Liver (tissue), 9 donors: ENCODE measurements around the gene ASPSCR1. TPM values are rescaled to one million over a fixed set of nuclear protein-coding genes. Genes with fewer than 3 reads are reported as not detected.

ENCODE experiments used
- DNase-seq: peaks from one replicate; pipeline ENCODE4 v3.0.0-alpha.2; 2017; ENCODE audit warnings: low spot score
- H3K27ac ChIP-seq, 2 donors: one replicate each; pipeline ENCODE4 v1.7.0; 2013; ENCODE audit warnings: inconsistent platforms in 2 of 2, low read length in 2 of 2, control low read depth in 1 of 2, low read depth in 1 of 2, mild to moderate bottlenecking in 1 of 2
- H3K27me3 ChIP-seq, 4 donors: one replicate each; pipeline versions ENCODE4 v1.6.1 to v1.7.0; 2013; ENCODE audit warnings: low read length in 3 of 4, inconsistent platforms in 1 of 4, mild to moderate bottlenecking in 1 of 4, moderate library complexity in 1 of 4; ENCODE audit not compliant: control insufficient read depth in 4 of 4, insufficient read depth in 4 of 4
- H3K36me3 ChIP-seq, 4 donors: one replicate each; pipeline versions ENCODE4 v1.6.1 to v1.7.0; 2013; ENCODE audit warnings: low read length in 3 of 4, mild to moderate bottlenecking in 3 of 4, low read depth in 1 of 4, moderate library complexity in 1 of 4; ENCODE audit not compliant: control insufficient read depth in 4 of 4, insufficient read depth in 3 of 4
- H3K4me1 ChIP-seq, 4 donors: one replicate each; pipeline versions ENCODE4 v1.6.1 to v1.7.0; 2013; ENCODE audit warnings: low read length in 3 of 4, mild to moderate bottlenecking in 3 of 4, moderate library complexity in 1 of 4; ENCODE audit not compliant: control insufficient read depth in 4 of 4, insufficient read depth in 4 of 4
- H3K4me3 ChIP-seq, 3 donors: one replicate each; pipeline versions ENCODE4 v1.6.1 to v1.7.0; 2013; ENCODE audit warnings: low read length in 3 of 3, control low read depth in 1 of 3, low read depth in 1 of 3, mild to moderate bottlenecking in 1 of 3
- H3K9ac ChIP-seq, 2 donors: one replicate each; pipeline ENCODE4 v1.7.0; 2013; ENCODE audit warnings: low read length in 2 of 2, mild to moderate bottlenecking in 2 of 2, moderate library complexity in 2 of 2, control low read depth in 1 of 2, low read depth in 1 of 2
- H3K9me3 ChIP-seq, 4 donors: one replicate each; pipeline versions ENCODE4 v1.6.1 to v1.7.0; 2013; ENCODE audit warnings: low read length in 3 of 4; ENCODE audit not compliant: control insufficient read depth in 4 of 4
- EGR1 ChIP-seq, 2 donors: IDR thresholded peaks; 2 replicates each; pipeline ENCODE4 v1.6.1; 2016 to 2018; ENCODE audit warnings: antibody characterized with exemption in 2 of 2, low read depth in 2 of 2
- FOXA1 ChIP-seq: IDR thresholded peaks from 2 replicates; pipeline ENCODE4 v1.6.1; 2016; ENCODE audit warnings: antibody characterized with exemption
- GABPA ChIP-seq, 2 donors: IDR thresholded peaks in 1 of 2; conservative IDR thresholded peaks in 1 of 2; 2 replicates each; pipeline ENCODE4 v1.6.1; 2016; ENCODE audit warnings: antibody characterized with exemption in 2 of 2, mild to moderate bottlenecking in 1 of 2, moderate library complexity in 1 of 2
- HNF4A ChIP-seq, 2 donors: conservative IDR thresholded peaks; 2 replicates each; pipeline ENCODE4 v1.6.1; 2016; ENCODE audit warnings: antibody characterized with exemption in 2 of 2, mild to moderate bottlenecking in 2 of 2
- HNF4G ChIP-seq: IDR thresholded peaks from 2 replicates; pipeline ENCODE4 v1.6.1; 2016; ENCODE audit warnings: antibody characterized with exemption
- JUND ChIP-seq, 2 donors: IDR thresholded peaks; 2 replicates each; pipeline ENCODE4 v1.6.1; 2016; ENCODE audit warnings: antibody characterized with exemption in 2 of 2
- NR2F2 ChIP-seq: IDR thresholded peaks from 2 replicates; pipeline ENCODE4 v1.6.1; 2016; ENCODE audit warnings: antibody characterized with exemption
- RAD21 ChIP-seq, 2 donors: IDR thresholded peaks; 2 replicates each; pipeline ENCODE4 v1.6.1; 2016; ENCODE audit warnings: antibody characterized with exemption in 2 of 2, mild to moderate bottlenecking in 2 of 2
- RXRA ChIP-seq, 2 donors: IDR thresholded peaks; 2 replicates each; pipeline ENCODE4 v1.6.1; 2017 to 2018; ENCODE audit warnings: antibody characterized with exemption in 2 of 2, mild to moderate bottlenecking in 1 of 2
- SP1 ChIP-seq: IDR thresholded peaks from 2 replicates; pipeline ENCODE4 v1.6.1; 2018; ENCODE audit warnings: antibody characterized with exemption, mild to moderate bottlenecking
- TAF1 ChIP-seq: conservative IDR thresholded peaks from 2 replicates; pipeline ENCODE4 v1.6.1; 2016; ENCODE audit warnings: antibody characterized with exemption, mild to moderate bottlenecking
- YY1 ChIP-seq: IDR thresholded peaks from 2 replicates; pipeline ENCODE4 v1.6.1; 2016; ENCODE audit warnings: antibody characterized with exemption, mild to moderate bottlenecking
- WGBS: extraction: QIAGEN DNeasy Blood & Tissue Kit; methylation state at CpG from one replicate; pipeline ENCODE4 v1.1.7; 2013; 5-methylcytosine and 5-hydroxymethylcytosine counted together
- polyA plus RNA-seq, 2 donors: library from polyadenylated mRNA; stranded (reverse) in 1 of 2; unstranded in 1 of 2; fragments of 200-250 nt in 1 of 2; fragments of >200 nt in 1 of 2; fragmentation: Nextera tagmentation in 1 of 2; extraction: Ambion mirVana in 1 of 2; gene quantifications; one replicate each; pipeline versions ENCODE4 v1.2.1 to v1.2.3, GENCODE V29; 2013 to 2015
- total RNA-seq, 2 donors: library from RNA; depleted of rRNA; stranded (reverse); fragments of >200 nt; gene quantifications; one replicate each; pipeline ENCODE4 v1.2.3, GENCODE V29; 2014
- TF ChIP-seq, protein P1 (sequence below): IDR thresholded peaks from 2 replicates; pipeline ENCODE4 v1.6.1; 2016; ENCODE audit warnings: antibody characterized with exemption
- TF ChIP-seq, protein P2 (sequence below): IDR thresholded peaks from 2 replicates; pipeline ENCODE4 v1.6.1; 2016; ENCODE audit warnings: antibody characterized with exemption, mild to moderate bottlenecking
- TF ChIP-seq, protein P3 (sequence below): fragments of 150-350 bp; IDR thresholded peaks from 2 replicates; pipeline ENCODE4 v1.5.1; 2017; ENCODE audit warnings: improper control_type of control experiment, low read depth, low read length; ENCODE audit not compliant: missing input control
- TF ChIP-seq, protein P4 (sequence below): IDR thresholded peaks from 2 replicates; pipeline ENCODE4 v1.6.1; 2016; ENCODE audit warnings: antibody characterized with exemption
- TF ChIP-seq, protein P5 (sequence below): IDR thresholded peaks from 2 replicates; pipeline ENCODE4 v1.6.1; 2016; ENCODE audit warnings: antibody characterized with exemption
- donor health status: healthy.
- donor health status: healthy.
- donor health status: healthy.
- donor health status: healthy.
- donor health status: healthy.

ASPSCR1 gene
- total and polyA plus RNA-seq, 4 donors: 17.8 to 26.2 (median 20.4) TPM

DNA sequence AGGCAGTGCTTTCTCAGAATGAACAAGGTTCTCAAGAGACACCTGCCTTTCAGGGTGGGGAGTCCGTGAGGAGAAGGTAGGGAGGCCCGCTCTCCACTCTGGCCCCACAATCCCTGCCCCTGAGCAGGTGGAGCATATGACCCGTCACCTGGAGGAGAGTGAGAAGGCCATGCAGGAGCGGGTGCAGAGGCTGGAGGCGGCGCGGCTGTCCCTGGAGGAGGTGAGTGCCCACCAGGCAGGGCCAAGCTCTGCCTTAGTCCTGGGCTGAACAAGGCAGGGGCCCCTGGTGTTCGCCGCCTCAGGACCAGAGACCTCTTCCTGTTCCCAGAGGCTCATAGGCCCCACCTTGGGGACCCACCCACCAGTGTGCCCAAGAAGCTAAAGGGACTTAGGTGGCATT lies 51.5 kb downstream of the ASPSCR1 start:
- no peak for TF ChIP-seq NR2F2
- TF ChIP-seq FOXA1: no peak
- no peak for TF ChIP-seq RXRA (IDR thresholded peaks at IDR 0.05)
- no peak for TF ChIP-seq HNF4A (conservative IDR thresholded peaks at IDR 0.05)
- TF ChIP-seq, protein P1, sequence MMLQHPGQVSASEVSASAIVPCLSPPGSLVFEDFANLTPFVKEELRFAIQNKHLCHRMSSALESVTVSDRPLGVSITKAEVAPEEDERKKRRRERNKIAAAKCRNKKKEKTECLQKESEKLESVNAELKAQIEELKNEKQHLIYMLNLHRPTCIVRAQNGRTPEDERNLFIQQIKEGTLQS: no peak
- TF ChIP-seq TAF1: no peak
- TF ChIP-seq, protein P2, sequence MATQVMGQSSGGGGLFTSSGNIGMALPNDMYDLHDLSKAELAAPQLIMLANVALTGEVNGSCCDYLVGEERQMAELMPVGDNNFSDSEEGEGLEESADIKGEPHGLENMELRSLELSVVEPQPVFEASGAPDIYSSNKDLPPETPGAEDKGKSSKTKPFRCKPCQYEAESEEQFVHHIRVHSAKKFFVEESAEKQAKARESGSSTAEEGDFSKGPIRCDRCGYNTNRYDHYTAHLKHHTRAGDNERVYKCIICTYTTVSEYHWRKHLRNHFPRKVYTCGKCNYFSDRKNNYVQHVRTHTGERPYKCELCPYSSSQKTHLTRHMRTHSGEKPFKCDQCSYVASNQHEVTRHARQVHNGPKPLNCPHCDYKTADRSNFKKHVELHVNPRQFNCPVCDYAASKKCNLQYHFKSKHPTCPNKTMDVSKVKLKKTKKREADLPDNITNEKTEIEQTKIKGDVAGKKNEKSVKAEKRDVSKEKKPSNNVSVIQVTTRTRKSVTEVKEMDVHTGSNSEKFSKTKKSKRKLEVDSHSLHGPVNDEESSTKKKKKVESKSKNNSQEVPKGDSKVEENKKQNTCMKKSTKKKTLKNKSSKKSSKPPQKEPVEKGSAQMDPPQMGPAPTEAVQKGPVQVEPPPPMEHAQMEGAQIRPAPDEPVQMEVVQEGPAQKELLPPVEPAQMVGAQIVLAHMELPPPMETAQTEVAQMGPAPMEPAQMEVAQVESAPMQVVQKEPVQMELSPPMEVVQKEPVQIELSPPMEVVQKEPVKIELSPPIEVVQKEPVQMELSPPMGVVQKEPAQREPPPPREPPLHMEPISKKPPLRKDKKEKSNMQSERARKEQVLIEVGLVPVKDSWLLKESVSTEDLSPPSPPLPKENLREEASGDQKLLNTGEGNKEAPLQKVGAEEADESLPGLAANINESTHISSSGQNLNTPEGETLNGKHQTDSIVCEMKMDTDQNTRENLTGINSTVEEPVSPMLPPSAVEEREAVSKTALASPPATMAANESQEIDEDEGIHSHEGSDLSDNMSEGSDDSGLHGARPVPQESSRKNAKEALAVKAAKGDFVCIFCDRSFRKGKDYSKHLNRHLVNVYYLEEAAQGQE: no peak
- TF ChIP-seq EGR1 (IDR thresholded peaks at IDR 0.05; ENCODE audit: low read depth in 2 of 2): no peak
- TF ChIP-seq YY1: no peak
- TF ChIP-seq, protein P3, sequence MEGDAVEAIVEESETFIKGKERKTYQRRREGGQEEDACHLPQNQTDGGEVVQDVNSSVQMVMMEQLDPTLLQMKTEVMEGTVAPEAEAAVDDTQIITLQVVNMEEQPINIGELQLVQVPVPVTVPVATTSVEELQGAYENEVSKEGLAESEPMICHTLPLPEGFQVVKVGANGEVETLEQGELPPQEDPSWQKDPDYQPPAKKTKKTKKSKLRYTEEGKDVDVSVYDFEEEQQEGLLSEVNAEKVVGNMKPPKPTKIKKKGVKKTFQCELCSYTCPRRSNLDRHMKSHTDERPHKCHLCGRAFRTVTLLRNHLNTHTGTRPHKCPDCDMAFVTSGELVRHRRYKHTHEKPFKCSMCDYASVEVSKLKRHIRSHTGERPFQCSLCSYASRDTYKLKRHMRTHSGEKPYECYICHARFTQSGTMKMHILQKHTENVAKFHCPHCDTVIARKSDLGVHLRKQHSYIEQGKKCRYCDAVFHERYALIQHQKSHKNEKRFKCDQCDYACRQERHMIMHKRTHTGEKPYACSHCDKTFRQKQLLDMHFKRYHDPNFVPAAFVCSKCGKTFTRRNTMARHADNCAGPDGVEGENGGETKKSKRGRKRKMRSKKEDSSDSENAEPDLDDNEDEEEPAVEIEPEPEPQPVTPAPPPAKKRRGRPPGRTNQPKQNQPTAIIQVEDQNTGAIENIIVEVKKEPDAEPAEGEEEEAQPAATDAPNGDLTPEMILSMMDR: no peak
- TF ChIP-seq HNF4G: no peak
- TF ChIP-seq GABPA (IDR thresholded peaks at IDR 0.05 in 1 of 2, conservative IDR thresholded peaks at IDR 0.05 in 1 of 2): no peak
- no peak for TF ChIP-seq JUND (IDR thresholded peaks at IDR 0.05)
- TF ChIP-seq, protein P4, sequence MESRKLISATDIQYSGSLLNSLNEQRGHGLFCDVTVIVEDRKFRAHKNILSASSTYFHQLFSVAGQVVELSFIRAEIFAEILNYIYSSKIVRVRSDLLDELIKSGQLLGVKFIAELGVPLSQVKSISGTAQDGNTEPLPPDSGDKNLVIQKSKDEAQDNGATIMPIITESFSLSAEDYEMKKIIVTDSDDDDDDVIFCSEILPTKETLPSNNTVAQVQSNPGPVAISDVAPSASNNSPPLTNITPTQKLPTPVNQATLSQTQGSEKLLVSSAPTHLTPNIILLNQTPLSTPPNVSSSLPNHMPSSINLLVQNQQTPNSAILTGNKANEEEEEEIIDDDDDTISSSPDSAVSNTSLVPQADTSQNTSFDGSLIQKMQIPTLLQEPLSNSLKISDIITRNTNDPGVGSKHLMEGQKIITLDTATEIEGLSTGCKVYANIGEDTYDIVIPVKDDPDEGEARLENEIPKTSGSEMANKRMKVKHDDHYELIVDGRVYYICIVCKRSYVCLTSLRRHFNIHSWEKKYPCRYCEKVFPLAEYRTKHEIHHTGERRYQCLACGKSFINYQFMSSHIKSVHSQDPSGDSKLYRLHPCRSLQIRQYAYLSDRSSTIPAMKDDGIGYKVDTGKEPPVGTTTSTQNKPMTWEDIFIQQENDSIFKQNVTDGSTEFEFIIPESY: no peak
- TF ChIP-seq, protein P5, sequence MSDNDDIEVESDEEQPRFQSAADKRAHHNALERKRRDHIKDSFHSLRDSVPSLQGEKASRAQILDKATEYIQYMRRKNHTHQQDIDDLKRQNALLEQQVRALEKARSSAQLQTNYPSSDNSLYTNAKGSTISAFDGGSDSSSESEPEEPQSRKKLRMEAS: no peak
- no peak for TF ChIP-seq RAD21 (IDR thresholded peaks at IDR 0.05)
- Histone ChIP-seq H3K27me3 (no peaks in the 10 kb centered on the region), H3K36me3 (no peaks in the 10 kb centered on the region), H3K9me3 (no peaks in the 10 kb centered on the region), H3K27ac (no peak overlapping the region), H3K4me1 (peaks cover 16 to 63% (median 38%) of the 10 kb centered on the region in 4 donors), H3K9ac (no peak overlapping the region), H3K4me3 (no peak overlapping the region)
- 97% methylated on average over 9 of the region's 9 CpGs for WGBS
- no peak for DNase-seq

DNA sequence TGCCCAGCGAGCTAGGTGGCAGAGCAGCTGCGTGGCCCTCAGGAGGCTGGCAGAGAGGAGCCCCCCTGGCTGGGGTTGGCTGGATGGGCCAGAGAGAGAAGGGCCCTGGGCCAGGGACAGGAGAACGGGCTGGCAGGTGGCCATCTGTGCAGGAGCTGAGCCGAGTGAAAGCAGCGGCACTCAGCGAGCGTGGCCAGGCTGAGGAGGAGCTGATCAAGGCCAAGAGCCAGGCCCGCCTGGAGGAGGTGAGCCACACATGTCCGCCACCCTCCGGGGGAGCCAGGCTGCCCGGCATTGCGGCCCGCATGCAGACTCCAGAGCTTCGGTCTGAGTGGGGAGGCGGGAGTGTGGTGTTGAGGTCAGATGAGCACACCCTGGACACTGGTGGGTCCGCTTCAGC lies 52.0 kb downstream of the ASPSCR1 start:
- H3K9me3 ChIP-seq: no peaks in the 10 kb centered on the region
- WGBS: 69% methylated on average over 16 of the region's 16 CpGs
- H3K27ac ChIP-seq: no peak overlapping the region
- no peak for DNase-seq
- H3K36me3 ChIP-seq: no peaks in the 10 kb centered on the region
- no peak overlapping the region for H3K4me3 ChIP-seq
- no peaks in the 10 kb centered on the region for H3K27me3 ChIP-seq
- TF ChIP-seq RXRA (IDR thresholded peaks at IDR 0.05) (no peak), GABPA (IDR thresholded peaks at IDR 0.05 in 1 of 2, conservative IDR thresholded peaks at IDR 0.05 in 1 of 2) (no peak), SP1 (no peak), YY1 (no peak), RAD21 (IDR thresholded peaks at IDR 0.05) (no peak), NR2F2 (no peak), HNF4G (no peak), FOXA1 (no peak), TAF1 (no peak)
- TF ChIP-seq, protein P5: no peak
- TF ChIP-seq, protein P1: no peak
- H3K4me1 ChIP-seq: peaks cover 12 to 58% (median 35%) of the 10 kb centered on the region in 4 donors
- no peak overlapping the region for H3K9ac ChIP-seq
